Measurements from ENCODE around the gene SLC34A2. TPM values are rescaled to one million over a fixed set of nuclear protein-coding genes. Genes with fewer than 3 reads are reported as not detected.

SLC34A2 gene
- total and polyA plus RNA-seq, 10 donors, result 0.04 to 0.61 (median 0.16) TPM; not detected in 6

DNA sequence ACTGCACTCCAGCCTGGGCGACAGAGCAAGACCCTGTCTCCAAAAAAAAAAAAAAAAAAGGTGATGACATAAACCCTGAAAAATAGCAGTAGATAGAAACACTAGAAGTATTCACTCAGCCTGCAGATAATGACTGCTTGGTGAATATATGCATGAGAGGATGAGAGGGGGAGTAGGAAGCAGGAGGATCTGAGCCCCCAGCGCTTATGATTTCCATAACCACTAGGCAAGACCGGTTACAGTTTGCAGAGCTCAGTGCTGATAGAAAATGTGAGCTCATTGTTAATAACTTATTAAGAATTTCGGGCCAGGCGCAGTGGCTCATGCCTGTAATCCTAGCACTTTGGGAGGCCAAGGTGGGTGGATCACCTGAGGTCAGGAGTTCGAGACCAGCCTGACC lies 40.8 kb upstream of the SLC34A2 start:
- 86 to 95% (median 93%) methylated on average over 5 to 6 of the region's 6 CpGs for WGBS, 5 donors
- Histone ChIP-seq H3K27ac (no peak overlapping the region), H3K36me3 (no peaks in the 10 kb centered on the region), H3K4me3 (no peak overlapping the region), H3K27me3 (replicated peaks in 1 of 7) (no peaks in the 10 kb centered on the region), H3K9me3 (no peaks in the 10 kb centered on the region), H3K4me1 (no peaks in the 10 kb centered on the region)
- DNase-seq, result no peak
- TF ChIP-seq, protein P1, sequence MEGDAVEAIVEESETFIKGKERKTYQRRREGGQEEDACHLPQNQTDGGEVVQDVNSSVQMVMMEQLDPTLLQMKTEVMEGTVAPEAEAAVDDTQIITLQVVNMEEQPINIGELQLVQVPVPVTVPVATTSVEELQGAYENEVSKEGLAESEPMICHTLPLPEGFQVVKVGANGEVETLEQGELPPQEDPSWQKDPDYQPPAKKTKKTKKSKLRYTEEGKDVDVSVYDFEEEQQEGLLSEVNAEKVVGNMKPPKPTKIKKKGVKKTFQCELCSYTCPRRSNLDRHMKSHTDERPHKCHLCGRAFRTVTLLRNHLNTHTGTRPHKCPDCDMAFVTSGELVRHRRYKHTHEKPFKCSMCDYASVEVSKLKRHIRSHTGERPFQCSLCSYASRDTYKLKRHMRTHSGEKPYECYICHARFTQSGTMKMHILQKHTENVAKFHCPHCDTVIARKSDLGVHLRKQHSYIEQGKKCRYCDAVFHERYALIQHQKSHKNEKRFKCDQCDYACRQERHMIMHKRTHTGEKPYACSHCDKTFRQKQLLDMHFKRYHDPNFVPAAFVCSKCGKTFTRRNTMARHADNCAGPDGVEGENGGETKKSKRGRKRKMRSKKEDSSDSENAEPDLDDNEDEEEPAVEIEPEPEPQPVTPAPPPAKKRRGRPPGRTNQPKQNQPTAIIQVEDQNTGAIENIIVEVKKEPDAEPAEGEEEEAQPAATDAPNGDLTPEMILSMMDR (IDR thresholded peaks at IDR 0.05 in 8 of 11, conservative IDR thresholded peaks at IDR 0.05 in 3 of 11), result no peak
- no peak for TF ChIP-seq POLR2AphosphoS5 (IDR thresholded peaks at IDR 0.05)
- TF ChIP-seq POLR2A (IDR thresholded peaks at IDR 0.05), result no peak
- intact Hi-C loops (cut with DNase I; ENCODE audit: low total_unique reads), result no loop called here

DNA sequence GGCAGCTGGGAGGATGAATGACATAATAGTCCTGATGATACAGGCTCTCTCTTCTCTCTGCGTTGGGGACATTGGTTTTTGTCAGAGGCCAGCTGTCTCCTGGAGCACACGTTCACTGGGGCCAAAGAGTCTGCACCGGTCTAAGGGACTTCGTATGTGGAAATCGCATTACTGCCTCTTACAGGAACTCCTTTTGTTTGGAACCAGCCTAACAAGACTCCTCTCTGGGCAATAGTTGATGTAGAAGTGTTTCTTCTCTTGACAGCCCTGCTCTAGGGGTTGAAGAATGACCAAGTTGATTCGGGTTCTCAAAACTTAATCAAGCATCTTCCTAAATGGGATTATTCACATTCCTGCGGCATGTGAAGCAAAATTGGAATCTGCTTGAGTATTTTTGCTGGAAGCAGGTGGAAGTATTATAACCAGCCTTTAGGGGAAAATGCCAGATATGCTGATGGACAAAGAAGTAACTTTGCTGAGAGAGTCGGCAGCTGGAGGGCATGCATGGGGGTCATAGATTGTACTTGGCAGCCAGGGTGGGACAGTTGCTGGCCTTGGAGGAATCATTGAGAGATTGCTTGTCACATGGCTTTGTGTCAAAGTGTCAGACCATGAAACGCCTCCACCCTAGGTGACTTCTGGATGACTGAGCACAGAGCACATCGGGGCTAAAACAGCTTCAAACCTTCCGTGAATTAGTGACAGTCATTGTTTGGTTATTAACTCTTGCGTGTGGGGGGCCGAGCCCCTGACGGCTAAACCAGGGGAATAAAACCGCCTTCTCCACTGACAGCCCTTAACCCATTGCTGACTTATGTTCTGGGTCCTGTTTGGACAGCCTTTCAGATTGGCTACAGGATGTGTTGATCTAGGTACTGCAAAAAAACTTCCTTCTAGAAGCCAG lies 34.4 kb upstream of the SLC34A2 start:
- Histone ChIP-seq H3K36me3 (no peaks in the 10 kb centered on the region), H3K4me1 (no peaks in the 10 kb centered on the region), H3K27me3 (replicated peaks in 1 of 7) (peaks cover 0 to 21% (median 0%) of the 10 kb centered on the region in 7 donors), H3K27ac (no peak overlapping the region), H3K4me3 (no peak overlapping the region), H3K9me3 (no peaks in the 10 kb centered on the region)
- no peak for TF ChIP-seq POLR2A (IDR thresholded peaks at IDR 0.05)
- TF ChIP-seq, protein P1 (IDR thresholded peaks at IDR 0.05 in 8 of 11, conservative IDR thresholded peaks at IDR 0.05 in 3 of 11), result no peak
- 44 to 53% (median 49%) methylated on average over 15 of the region's 15 CpGs for WGBS, 5 donors
- peak; percentile 13 for DNase-seq
- intact Hi-C loops (cut with DNase I; ENCODE audit: low total_unique reads), result no loop called here

DNA sequence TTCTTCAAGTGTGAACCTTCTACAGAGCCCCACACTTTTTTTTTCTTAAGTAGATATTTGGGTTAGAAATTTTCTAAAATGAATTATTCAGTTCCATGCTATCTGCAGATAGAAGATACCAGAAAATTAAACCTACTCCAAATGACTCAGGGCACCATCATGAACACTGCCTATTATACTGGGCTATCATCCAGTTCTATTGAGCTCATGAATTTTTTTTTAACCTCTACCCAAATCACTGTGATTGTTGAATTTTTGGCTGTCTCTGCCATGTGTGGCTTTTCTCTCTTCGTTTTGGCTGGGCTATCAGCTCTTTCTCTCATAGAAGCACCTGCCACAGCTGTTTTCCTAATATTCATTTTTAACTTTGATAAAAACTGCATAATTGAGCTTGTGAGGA lies 31.0 kb upstream of the SLC34A2 start:
- Histone ChIP-seq H3K4me3 (no peak overlapping the region), H3K9me3 (no peaks in the 10 kb centered on the region), H3K36me3 (no peaks in the 10 kb centered on the region), H3K27me3 (replicated peaks in 1 of 7) (peaks cover 0 to 25% (median 0%) of the 10 kb centered on the region in 7 donors), H3K4me1 (no peaks in the 10 kb centered on the region), H3K27ac (no peak overlapping the region)
- intact Hi-C loops (cut with DNase I; ENCODE audit: low total_unique reads), result no loop called here
- TF ChIP-seq, protein P1 (IDR thresholded peaks at IDR 0.05 in 8 of 11, conservative IDR thresholded peaks at IDR 0.05 in 3 of 11), result no peak
- no peak for TF ChIP-seq POLR2AphosphoS5 (IDR thresholded peaks at IDR 0.05)
- TF ChIP-seq POLR2A (IDR thresholded peaks at IDR 0.05), result no peak
- no peak for DNase-seq
- WGBS, 5 donors, result 38 to 71% (median 56%) methylated on average over 1 of the region's 1 CpG

DNA sequence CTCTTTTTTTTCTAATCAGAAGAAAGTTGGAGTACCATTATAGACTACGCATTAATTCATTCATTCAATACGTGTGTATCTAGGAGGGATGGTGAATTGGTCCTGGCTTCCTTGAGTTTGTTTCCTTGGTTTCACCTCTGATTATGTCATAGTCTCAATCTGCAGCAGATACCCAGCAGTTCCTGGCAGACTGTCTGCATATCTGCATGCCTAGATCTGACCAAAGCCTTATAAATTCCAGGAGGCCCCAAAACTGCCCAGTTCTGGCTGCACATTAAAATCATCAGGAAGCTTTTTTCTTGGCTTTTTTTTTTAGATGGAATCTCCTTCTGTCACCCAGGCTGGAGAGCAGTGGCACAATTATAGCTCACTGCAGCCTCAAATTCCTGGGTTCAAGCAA lies 27.2 kb upstream of the SLC34A2 start:
- H3K4me1 ChIP-seq, result no peaks in the 10 kb centered on the region
- H3K36me3 ChIP-seq, result no peaks in the 10 kb centered on the region
- no peak overlapping the region for H3K4me3 ChIP-seq
- TF ChIP-seq, protein P1 (IDR thresholded peaks at IDR 0.05 in 8 of 11, conservative IDR thresholded peaks at IDR 0.05 in 3 of 11), result no peak
- H3K27me3 ChIP-seq (replicated peaks in 1 of 7), result peaks cover 0 to 5% (median 0%) of the 10 kb centered on the region in 7 donors
- no peaks in the 10 kb centered on the region for H3K9me3 ChIP-seq
- peak; percentile 5 for DNase-seq
- intact Hi-C loops (cut with DNase I; ENCODE audit: low total_unique reads), result no loop called here
- H3K27ac ChIP-seq, result no peak overlapping the region
- 95 to 100% (median 98%) methylated on average over 2 of the region's 2 CpGs for WGBS, 5 donors

All from spleen (tissue), 11 donors.